GM23338 (cell line): Measurements from ENCODE around the gene ALMS1. TPM values are rescaled to one million over a fixed set of nuclear protein-coding genes. Genes with fewer than 3 reads are reported as not detected.
"Not testable (repeated sequence)": the region's sequence is repeated elsewhere in the genome, so short reads cannot be mapped to it uniquely, and the experiment has no call there.

Source experiments
- ATAC-seq: fragments of 200-7000 bp; cut with Tn5 transposase; 3 replicates; pipeline ENCODE4 v1.9.1; 2020
- DNase-seq: peaks from one replicate; pipeline ENCODE4 v3.0.0-alpha.2; 2015; ENCODE audit warnings: low spot score
- H2AFZ ChIP-seq: fragments of 200-600 bp; sonication (generic); 2 replicates; pipeline ENCODE4 v1.8.0; 2016; ENCODE audit warnings: antibody characterized with exemption, mild to moderate bottlenecking, moderate library complexity
- H3F3A ChIP-seq: fragments of 200-600 bp; sonication (generic); replicated peaks from 2 replicates; pipeline ENCODE4 v1.8.0; 2017; ENCODE audit warnings: antibody characterized with exemption, mixed run types, low read depth
- H3K27ac ChIP-seq: fragments of 200-600 bp; sonication (generic); 2 replicates; pipeline ENCODE4 v1.6.1; 2016; ENCODE audit warnings: low read depth
- H3K27me3 ChIP-seq: fragments of 200-600 bp; sonication (generic); 2 replicates; pipeline ENCODE4 v1.8.0; 2016; ENCODE audit warnings: mild to moderate bottlenecking, mixed run types, moderate library complexity; ENCODE audit not compliant: insufficient read depth
- H3K36me3 ChIP-seq: fragments of 200-600 bp; sonication (generic); 2 replicates; pipeline ENCODE4 v1.8.0; 2016; ENCODE audit warnings: mild to moderate bottlenecking; ENCODE audit not compliant: insufficient read depth
- H3K4me1 ChIP-seq: fragments of 200-600 bp; sonication (generic); 2 replicates; pipeline ENCODE4 v1.8.0; 2016; ENCODE audit warnings: mild to moderate bottlenecking, moderate library complexity; ENCODE audit not compliant: insufficient read depth
- H3K4me2 ChIP-seq: fragments of 200-600 bp; sonication (generic); 2 replicates; pipeline ENCODE4 v1.7.1; 2017; ENCODE audit warnings: mixed run types
- H3K4me3 ChIP-seq: fragments of 200-600 bp; sonication (generic); 2 replicates; pipeline ENCODE4 v1.6.1; 2016; ENCODE audit warnings: mixed run types
- H3K79me2 ChIP-seq: fragments of 200-600 bp; sonication (generic); replicated peaks from 2 replicates; pipeline ENCODE4 v1.8.0; 2017; ENCODE audit warnings: mild to moderate bottlenecking; ENCODE audit not compliant: insufficient read depth
- H3K9me2 ChIP-seq: fragments of 200-600 bp; sonication (generic); 2 replicates; pipeline ENCODE4 v1.8.0; 2017; ENCODE audit not compliant: insufficient read depth
- H4K20me1 ChIP-seq: fragments of 200-600 bp; sonication (generic); replicated peaks from 2 replicates; pipeline ENCODE4 v1.8.0; 2017; ENCODE audit warnings: mild to moderate bottlenecking; ENCODE audit not compliant: insufficient read depth
- H3K27ac Mint-ChIP-seq: 2 replicates; pipeline ENCODE4 v1.8.0; 2020; ENCODE audit warnings: inconsistent platforms, mild to moderate bottlenecking, moderate library complexity, mixed read lengths
- H3K27me3 Mint-ChIP-seq: 3 replicates; pipeline ENCODE4 v1.8.0; 2022; ENCODE audit warnings: low read depth, mild to moderate bottlenecking, moderate library complexity, mixed read lengths, inconsistent platforms; ENCODE audit not compliant: insufficient read depth, poor library complexity
- H3K36me3 Mint-ChIP-seq: 3 replicates; pipeline ENCODE4 v1.8.0; 2021; ENCODE audit warnings: low read depth, mild to moderate bottlenecking, inconsistent platforms, moderate library complexity, mixed read lengths
- H3K4me1 Mint-ChIP-seq: 3 replicates; pipeline ENCODE4 v1.8.0; 2020; ENCODE audit warnings: mild to moderate bottlenecking, inconsistent platforms, mixed read lengths
- H3K4me3 Mint-ChIP-seq: 3 replicates; pipeline ENCODE4 v1.8.0; 2021; ENCODE audit warnings: moderate library complexity, mild to moderate bottlenecking, inconsistent platforms, mixed read lengths
- H3K9me3 Mint-ChIP-seq: 3 replicates; pipeline ENCODE4 v1.8.0; 2020; ENCODE audit warnings: moderate library complexity, mild to moderate bottlenecking, inconsistent platforms, mixed read lengths
- ETS1 ChIP-seq: IDR thresholded peaks from 2 replicates; pipeline ENCODE4 v1.6.1; 2016; ENCODE audit warnings: antibody characterized with exemption
- JUNB ChIP-seq: IDR thresholded peaks from one replicate; pipeline ENCODE4 v1.6.1; 2016; ENCODE audit warnings: antibody characterized with exemption; ENCODE audit not compliant: unreplicated experiment
- ZNF331 ChIP-seq: fragments of 250-450 bp; sonication (Bioruptor Pico); IDR thresholded peaks from 2 replicates; pipeline ENCODE4 v1.5.0; 2020; ENCODE audit warnings: low read depth, mild to moderate bottlenecking, moderate library complexity
- polyA plus RNA-seq: library from polyadenylated mRNA; unstranded; fragments of >200 nt; fragmentation: Nextera tagmentation; extraction: Ambion mirVana; gene quantifications from 2 replicates; pipeline ENCODE4 v1.2.1, GENCODE V29; 2016
- total RNA-seq: library from RNA; depleted of rRNA; stranded (reverse); fragments of >200 nt; shearing (Covaris generic); gene quantifications from 2 replicates; pipeline ENCODE4 v1.2.3, GENCODE V29; 2014
- TF ChIP-seq, protein P1 (sequence below), 2 experiments: fragments of 200-600 bp in 1 of 2; sonication (generic) in 1 of 2; conservative IDR thresholded peaks; 2 replicates each; pipeline versions ENCODE4 v1.5.1 to v1.6.1; 2016 to 2017; ENCODE audit warnings: antibody characterized with exemption in 2 of 2, low read depth in 2 of 2, mild to moderate bottlenecking in 2 of 2, moderate library complexity in 1 of 2

The ALMS1 gene
- total and polyA plus RNA-seq, 2 experiments from 2014 or later = 38.8 to 65.7 TPM

GRCh38 chr2:73516033-73516432 is 130.4 kb downstream of the ALMS1 start:
- no peak overlapping the region for H3K4me3 Mint-ChIP-seq
- Histone ChIP-seq H2AFZ (no peak overlapping the region), H3K79me2 (no peaks in the 10 kb centered on the region), H3K36me3 (no peaks in the 10 kb centered on the region), H3K4me1 (no peaks in the 10 kb centered on the region), H3K27ac (no peak overlapping the region), H3K9me2 (no peaks in the 10 kb centered on the region), H4K20me1 (0 out of 2 replicates have a peak, but pooled peaks cover 3% of the 10 kb centered on the region), H3K4me3 (no peak overlapping the region), H3K4me2 (no peak overlapping the region), H3F3A (no peaks in the 10 kb centered on the region), H3K27me3 (no peaks in the 10 kb centered on the region)
- no peak for ATAC-seq
- no peak for DNase-seq
- no peak for TF ChIP-seq ZNF331
- TF ChIP-seq, protein P1, sequence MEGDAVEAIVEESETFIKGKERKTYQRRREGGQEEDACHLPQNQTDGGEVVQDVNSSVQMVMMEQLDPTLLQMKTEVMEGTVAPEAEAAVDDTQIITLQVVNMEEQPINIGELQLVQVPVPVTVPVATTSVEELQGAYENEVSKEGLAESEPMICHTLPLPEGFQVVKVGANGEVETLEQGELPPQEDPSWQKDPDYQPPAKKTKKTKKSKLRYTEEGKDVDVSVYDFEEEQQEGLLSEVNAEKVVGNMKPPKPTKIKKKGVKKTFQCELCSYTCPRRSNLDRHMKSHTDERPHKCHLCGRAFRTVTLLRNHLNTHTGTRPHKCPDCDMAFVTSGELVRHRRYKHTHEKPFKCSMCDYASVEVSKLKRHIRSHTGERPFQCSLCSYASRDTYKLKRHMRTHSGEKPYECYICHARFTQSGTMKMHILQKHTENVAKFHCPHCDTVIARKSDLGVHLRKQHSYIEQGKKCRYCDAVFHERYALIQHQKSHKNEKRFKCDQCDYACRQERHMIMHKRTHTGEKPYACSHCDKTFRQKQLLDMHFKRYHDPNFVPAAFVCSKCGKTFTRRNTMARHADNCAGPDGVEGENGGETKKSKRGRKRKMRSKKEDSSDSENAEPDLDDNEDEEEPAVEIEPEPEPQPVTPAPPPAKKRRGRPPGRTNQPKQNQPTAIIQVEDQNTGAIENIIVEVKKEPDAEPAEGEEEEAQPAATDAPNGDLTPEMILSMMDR (conservative IDR thresholded peaks at IDR 0.05; ENCODE audit: low read depth in 2 of 2) = no peak
- TF ChIP-seq JUNB = no peak
- H3K36me3 Mint-ChIP-seq = peaks cover 25% of the 10 kb centered on the region
- H3K4me1 Mint-ChIP-seq = no peaks in the 10 kb centered on the region
- H3K9me3 Mint-ChIP-seq = no peaks in the 10 kb centered on the region
- no peaks in the 10 kb centered on the region for H3K27me3 Mint-ChIP-seq
- no peak overlapping the region for H3K27ac Mint-ChIP-seq

- no peaks in the 10 kb centered on the region for H3F3A ChIP-seq
- no peaks in the 10 kb centered on the region for H3K4me1 ChIP-seq
- Mint-ChIP-seq H3K4me3 (no peak overlapping the region), H3K27me3 (no peaks in the 10 kb centered on the region), H3K36me3 (peaks cover 93% of the 10 kb centered on the region), H3K4me1 (no peaks in the 10 kb centered on the region), H3K9me3 (peaks cover 71% of the 10 kb centered on the region), H3K27ac (no peak overlapping the region)
- H3K9me2 ChIP-seq = peaks cover 5% of the 10 kb centered on the region; the same call in 1 of the 2 replicates
- no peak for TF ChIP-seq ETS1
- no peak overlapping the region for H3K27ac ChIP-seq
- H2AFZ ChIP-seq = no peak overlapping the region
- no peak overlapping the region for H3K4me2 ChIP-seq
- H3K4me3 ChIP-seq = no peak overlapping the region
- H3K36me3 ChIP-seq = peaks cover 12% of the 10 kb centered on the region; the same call in 1 of the 2 replicates
- DNase-seq (no peak), ATAC-seq (no peak)
- H3K27me3 ChIP-seq = no peaks in the 10 kb centered on the region
- 0 out of 2 replicates have a peak, but pooled peaks cover 7% of the 10 kb centered on the region for H3K79me2 ChIP-seq
- H4K20me1 ChIP-seq = no peaks in the 10 kb centered on the region
Observed at GRCh38 chr2:73528688-73529087, 143.1 kb downstream of the ALMS1 start.

GRCh38 chr2:73530773-73531172 is 145.1 kb downstream of the ALMS1 start:
- H3K4me3 Mint-ChIP-seq, H3K79me2 ChIP-seq, H3K27me3 ChIP-seq, H3K4me2 ChIP-seq, H3K4me3 ChIP-seq, H3K27ac ChIP-seq, H2AFZ ChIP-seq, H3K4me1 Mint-ChIP-seq, DNase-seq, H3K27ac Mint-ChIP-seq, H3K27me3 Mint-ChIP-seq, H3K4me1 ChIP-seq, H3F3A ChIP-seq, H4K20me1 ChIP-seq, H3K9me2 ChIP-seq, ATAC-seq: not testable (repeated sequence)
- peaks cover 11% of the 10 kb centered on the region for H3K36me3 ChIP-seq
- Mint-ChIP-seq H3K9me3 (peaks cover 68% of the 10 kb centered on the region), H3K36me3 (peaks cover 97% of the 10 kb centered on the region)
